Breast epithelium (tissue), 4 donors: ENCODE measurements around the gene PEMT. TPM values are rescaled to one million over a fixed set of nuclear protein-coding genes. Genes with fewer than 3 reads are reported as not detected.
A peak's percentile ranks its signal among the peaks of the same experiment; 100 is the strongest.

Experiments
- DNase-seq, 2 donors: peaks; one replicate each; pipeline ENCODE4 v3.0.0-alpha.2; 2019; ENCODE audit warnings: low spot score in 2 of 2
- H3K27ac ChIP-seq, 2 donors: fragments of 200-600 bp; sonication (generic) in 1 of 2; one replicate each; pipeline ENCODE4 v1.5.1; 2016 to 2019; ENCODE audit warnings: mild to moderate bottlenecking in 1 of 2
- H3K27me3 ChIP-seq, 2 donors: fragments of 200-600 bp; sonication (generic) in 1 of 2; one replicate each; pipeline versions ENCODE4 v1.5.1 to v1.6.0; 2017 to 2019; ENCODE audit warnings: control low read depth in 1 of 2, mild to moderate bottlenecking in 1 of 2
- H3K36me3 ChIP-seq: fragments of 200-600 bp; one replicate; pipeline ENCODE4 v1.5.1; 2019
- H3K4me1 ChIP-seq, 2 donors: fragments of 200-600 bp; sonication (generic); one replicate each; pipeline ENCODE4 v1.5.1; 2016 to 2019; ENCODE audit warnings: control low read depth in 1 of 2
- H3K4me3 ChIP-seq, 3 donors: fragments of 200-600 bp; sonication (generic); 1 replicate in 2 of 3; 2 replicates in 1 of 3; pipeline ENCODE4 v1.5.1; 2016 to 2019; ENCODE audit warnings: mild to moderate bottlenecking in 3 of 3, moderate library complexity in 2 of 3
- H3K9me3 ChIP-seq, 2 donors: fragments of 200-600 bp; sonication (generic) in 1 of 2; one replicate each; pipeline ENCODE4 v1.5.1; 2016 to 2019; ENCODE audit warnings: control low read depth in 1 of 2
- CTCF ChIP-seq, 3 donors: fragments of 450-650 bp; IDR thresholded peaks; one replicate each; pipeline ENCODE4 v1.5.1; 2016 to 2017; ENCODE audit warnings: antibody characterized with exemption in 3 of 3, mild to moderate bottlenecking in 3 of 3, moderate library complexity in 3 of 3
- POLR2A ChIP-seq: fragments of 450-650 bp; IDR thresholded peaks from one replicate; pipeline ENCODE4 v1.6.1; 2016; ENCODE audit warnings: antibody characterized with exemption, mild to moderate bottlenecking, moderate library complexity
- POLR2AphosphoS5 ChIP-seq, 3 donors: sonication (generic); formaldehyde crosslinking; IDR thresholded peaks; one replicate each; pipeline ENCODE4 v1.6.1; 2017; ENCODE audit warnings: antibody characterized with exemption in 3 of 3
- intact Hi-C: fragments of 100-400 bp; cut with DNase I; formaldehyde crosslinking; loops from one replicate; pipeline ENCODE4 v1.15.1; 2023; ENCODE audit warnings: low total_unique reads
- total RNA-seq, 3 donors: library from RNA; depleted of rRNA; stranded (reverse); fragments of >200 nt; gene quantifications; one replicate each; pipeline ENCODE4 v1.1.0, GENCODE V29; 2016

PEMT gene
- total RNA-seq, 3 donors from 2014 or later, result 37.3 to 151 (median 52.4) TPM

GRCh38 chr17:17624741-17625140 is 33.2 kb upstream of the PEMT start:
- Histone ChIP-seq H3K4me1 (no peaks in the 10 kb centered on the region), H3K36me3 (no peaks in the 10 kb centered on the region), H3K27me3 (no peaks in the 10 kb centered on the region), H3K9me3 (no peaks in the 10 kb centered on the region), H3K4me3 (no peak overlapping the region), H3K27ac (no peak overlapping the region)
- TF ChIP-seq POLR2AphosphoS5 (IDR thresholded peaks at IDR 0.05) (no peak), POLR2A (no peak)
- intact Hi-C loops, result no loop called here
- DNase-seq, result no peak

GRCh38 chr17:17623904-17624303 is 32.4 kb upstream of the PEMT start:
- no peak for TF ChIP-seq POLR2AphosphoS5 (IDR thresholded peaks at IDR 0.05)
- no peak for TF ChIP-seq CTCF (IDR thresholded peaks at IDR 0.05)
- TF ChIP-seq POLR2A, result no peak
- no peaks in the 10 kb centered on the region for H3K27me3 ChIP-seq
- intact Hi-C loops, result no loop called here
- H3K4me1 ChIP-seq, result no peaks in the 10 kb centered on the region
- no peak overlapping the region for H3K4me3 ChIP-seq
- no peak overlapping the region for H3K27ac ChIP-seq
- H3K9me3 ChIP-seq, result no peaks in the 10 kb centered on the region
- no peak for DNase-seq
- no peaks in the 10 kb centered on the region for H3K36me3 ChIP-seq

GRCh38 chr17:17621254-17621653 is 29.7 kb upstream of the PEMT start:
- no peak for TF ChIP-seq POLR2AphosphoS5 (IDR thresholded peaks at IDR 0.05)
- TF ChIP-seq CTCF (IDR thresholded peaks at IDR 0.05), result no peak
- no peak for TF ChIP-seq POLR2A
- no peak for DNase-seq

GRCh38 chr17:17613708-17614114 is 22.2 kb upstream of the PEMT start:
- TF ChIP-seq POLR2A (no peak), CTCF (IDR thresholded peaks at IDR 0.05) (peak; percentile 71 to 84 (median 80))
- no peaks in the 10 kb centered on the region for H3K27me3 ChIP-seq
- no peak overlapping the region for H3K4me3 ChIP-seq
- DNase-seq, result peak in 1 of 2 donors; percentile 29
- intact Hi-C loops, result no loop called here
- no peaks in the 10 kb centered on the region for H3K9me3 ChIP-seq
- H3K27ac ChIP-seq, result no peak overlapping the region
- no peaks in the 10 kb centered on the region for H3K4me1 ChIP-seq
- no peaks in the 10 kb centered on the region for H3K36me3 ChIP-seq

More at GRCh38 chr17:17621254-17621653, 29.7 kb upstream of the PEMT start:
- no peaks in the 10 kb centered on the region for H3K4me1 ChIP-seq
- intact Hi-C loops, result no loop called here
- no peaks in the 10 kb centered on the region for H3K27me3 ChIP-seq
- H3K9me3 ChIP-seq, result no peaks in the 10 kb centered on the region
- H3K4me3 ChIP-seq, result no peak overlapping the region
- H3K36me3 ChIP-seq, result no peaks in the 10 kb centered on the region
- no peak overlapping the region for H3K27ac ChIP-seq

- H3K27ac ChIP-seq, result no peak overlapping the region
- H3K27me3 ChIP-seq, result no peaks in the 10 kb centered on the region
- TF ChIP-seq POLR2A (no peak), POLR2AphosphoS5 (IDR thresholded peaks at IDR 0.05) (no peak), CTCF (IDR thresholded peaks at IDR 0.05) (no peak)
- no peak for DNase-seq
- intact Hi-C loops, result no loop called here
- H3K4me1 ChIP-seq, result no peaks in the 10 kb centered on the region
- H3K36me3 ChIP-seq, result no peaks in the 10 kb centered on the region
- H3K9me3 ChIP-seq, result no peaks in the 10 kb centered on the region
- no peak overlapping the region for H3K4me3 ChIP-seq
Measured at GRCh38 chr17:17612085-17613022, 20.8 kb upstream of the PEMT start.
